ENCODE measurements around the gene RAB33A.

RAB33A gene

GRCh38 chrX:130163398-130163797 is 8.4 kb upstream of the RAB33A start:
- H3K9me3 ChIP-seq (ENCODE audit: severe bottlenecking), result no peaks in the 10 kb centered on the region
- H3K27ac ChIP-seq (ENCODE audit: poor library complexity, severe bottlenecking), result no peak overlapping the region
- ATAC-seq (ENCODE audit: low read depth) (no peak), DNase-seq (ENCODE audit: low spot score) (no peak)
- no peaks in the 10 kb centered on the region for H3K27me3 ChIP-seq (ENCODE audit: insufficient read depth, poor library complexity, severe bottlenecking)
- H3K36me3 ChIP-seq (ENCODE audit: low read depth), result no peaks in the 10 kb centered on the region
- TF ChIP-seq, protein P1, sequence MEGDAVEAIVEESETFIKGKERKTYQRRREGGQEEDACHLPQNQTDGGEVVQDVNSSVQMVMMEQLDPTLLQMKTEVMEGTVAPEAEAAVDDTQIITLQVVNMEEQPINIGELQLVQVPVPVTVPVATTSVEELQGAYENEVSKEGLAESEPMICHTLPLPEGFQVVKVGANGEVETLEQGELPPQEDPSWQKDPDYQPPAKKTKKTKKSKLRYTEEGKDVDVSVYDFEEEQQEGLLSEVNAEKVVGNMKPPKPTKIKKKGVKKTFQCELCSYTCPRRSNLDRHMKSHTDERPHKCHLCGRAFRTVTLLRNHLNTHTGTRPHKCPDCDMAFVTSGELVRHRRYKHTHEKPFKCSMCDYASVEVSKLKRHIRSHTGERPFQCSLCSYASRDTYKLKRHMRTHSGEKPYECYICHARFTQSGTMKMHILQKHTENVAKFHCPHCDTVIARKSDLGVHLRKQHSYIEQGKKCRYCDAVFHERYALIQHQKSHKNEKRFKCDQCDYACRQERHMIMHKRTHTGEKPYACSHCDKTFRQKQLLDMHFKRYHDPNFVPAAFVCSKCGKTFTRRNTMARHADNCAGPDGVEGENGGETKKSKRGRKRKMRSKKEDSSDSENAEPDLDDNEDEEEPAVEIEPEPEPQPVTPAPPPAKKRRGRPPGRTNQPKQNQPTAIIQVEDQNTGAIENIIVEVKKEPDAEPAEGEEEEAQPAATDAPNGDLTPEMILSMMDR (IDR thresholded peaks at IDR 0.05; ENCODE audit: poor library complexity, severe bottlenecking), result no peak
- no peaks in the 10 kb centered on the region for H3K4me1 ChIP-seq (ENCODE audit: insufficient read depth, poor library complexity, severe bottlenecking)
- no peak overlapping the region for H3K4me3 ChIP-seq (ENCODE audit: severe bottlenecking)

DNA sequence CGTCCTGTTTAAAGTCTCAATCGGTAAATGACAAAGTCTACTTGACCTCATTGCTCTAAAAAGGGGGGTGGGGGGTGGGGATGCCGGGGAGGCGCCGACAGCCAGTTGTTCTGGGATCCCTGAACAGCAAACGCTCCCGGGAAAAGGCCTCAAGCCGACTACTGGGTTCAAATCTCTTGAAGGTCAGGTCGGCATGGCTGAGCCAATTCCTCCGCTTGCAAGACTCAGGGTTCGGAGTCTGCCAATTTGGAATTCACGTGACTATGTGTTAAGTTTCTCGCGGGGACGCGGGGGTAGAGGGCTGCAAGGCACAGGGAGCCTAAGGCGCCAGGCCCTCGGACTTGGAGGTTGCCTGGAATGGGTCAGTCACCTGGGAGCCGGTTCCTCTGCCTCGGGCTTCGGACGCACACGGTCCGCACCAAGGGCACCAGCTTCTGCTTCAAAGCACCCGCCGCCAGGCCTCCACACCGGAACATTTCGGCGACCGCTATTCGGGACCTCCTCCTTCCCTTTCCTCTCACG is 6.5 kb upstream of the RAB33A start:
- peak overlapping the region; percentile 60 for H3K27ac ChIP-seq (ENCODE audit: poor library complexity, severe bottlenecking)
- H3K36me3 ChIP-seq (ENCODE audit: low read depth), result no peaks in the 10 kb centered on the region
- TF ChIP-seq, protein P1 (IDR thresholded peaks at IDR 0.05; ENCODE audit: poor library complexity, severe bottlenecking), result no peak
- ATAC-seq (ENCODE audit: low read depth), result no peak; the same call in 1 of the 3 replicates
- peak overlapping the region; percentile 68 for H3K4me3 ChIP-seq (ENCODE audit: severe bottlenecking)
- H3K9me3 ChIP-seq (ENCODE audit: severe bottlenecking), result no peaks in the 10 kb centered on the region
- no peaks in the 10 kb centered on the region for H3K4me1 ChIP-seq (ENCODE audit: insufficient read depth, poor library complexity, severe bottlenecking)
- no peaks in the 10 kb centered on the region for H3K27me3 ChIP-seq (ENCODE audit: insufficient read depth, poor library complexity, severe bottlenecking)
- DNase-seq (ENCODE audit: low spot score), result no peak

DNA sequence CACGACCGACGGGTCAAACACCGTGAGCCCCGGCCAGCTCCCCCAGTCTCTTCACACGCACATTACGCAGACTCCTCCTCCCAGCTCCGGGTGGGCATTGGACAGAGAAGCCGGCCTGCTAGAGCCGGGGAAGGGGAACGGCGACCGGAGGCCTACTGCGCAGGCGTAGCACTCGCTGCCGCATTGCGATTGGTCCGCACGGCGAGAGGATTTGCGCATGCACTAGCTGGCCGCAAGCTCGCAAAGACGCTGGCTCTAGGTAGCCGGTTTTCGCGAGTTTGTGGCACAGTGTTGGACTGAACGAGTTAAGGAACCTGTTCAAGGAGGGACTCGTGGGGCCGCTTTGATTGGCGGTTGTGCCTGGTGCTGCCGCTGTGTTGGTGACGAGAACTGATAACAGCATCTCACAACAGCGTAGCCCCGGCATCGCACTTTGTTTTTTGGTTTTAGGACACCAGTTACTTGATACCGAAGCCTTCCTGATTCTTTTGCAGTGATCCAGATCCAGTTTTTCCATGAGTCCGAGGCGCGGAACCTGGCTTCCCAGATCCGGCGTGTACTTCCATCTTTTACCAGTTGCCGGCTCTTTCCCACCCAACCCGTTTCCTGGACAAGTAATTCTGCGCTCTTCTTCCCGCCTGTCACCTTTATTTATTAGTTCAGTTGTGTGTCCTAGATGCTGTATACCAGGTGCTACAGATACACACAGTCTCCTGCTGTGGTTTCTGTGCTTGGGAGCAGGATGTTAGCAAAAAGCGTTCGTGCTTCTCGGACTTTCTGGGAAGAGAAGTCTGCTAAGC is 5.9 kb upstream of the RAB33A start, which contains the start of gene AIFM1:
AIFM1 (minus strand) TSS at position 139 of the 800 bp plus-strand sequence. CDS start 185 bp downstream, outside the sequence.
- H3K9me3 ChIP-seq (ENCODE audit: severe bottlenecking), result no peaks in the 10 kb centered on the region
- H3K4me3 ChIP-seq (ENCODE audit: severe bottlenecking), result peak within 1 kb of the TSS; percentile 68
- no peaks in the 10 kb centered on the region for H3K36me3 ChIP-seq (ENCODE audit: low read depth)
- ATAC-seq (ENCODE audit: low read depth) (peak; percentile 93), DNase-seq (ENCODE audit: low spot score) (peak; percentile 89)
- H3K27ac ChIP-seq (ENCODE audit: poor library complexity, severe bottlenecking), result peak within 1 kb of the TSS; percentile 60
- no peaks in the 10 kb centered on the region for H3K4me1 ChIP-seq (ENCODE audit: insufficient read depth, poor library complexity, severe bottlenecking)
- TF ChIP-seq, protein P1 (IDR thresholded peaks at IDR 0.05; ENCODE audit: poor library complexity, severe bottlenecking), result no peak
- no peaks in the 10 kb centered on the region for H3K27me3 ChIP-seq (ENCODE audit: insufficient read depth, poor library complexity, severe bottlenecking)

GRCh38 chrX:130166503-130166777 is 5.3 kb upstream of the RAB33A start:
- ATAC-seq (ENCODE audit: low read depth), result no peak; the same call in 2 of the 3 replicates

More at GRCh38 chrX:130166503-130166777, 5.3 kb upstream of the RAB33A start:
- H3K27ac ChIP-seq (ENCODE audit: poor library complexity, severe bottlenecking), result peak overlapping the region; percentile 60
- H3K9me3 ChIP-seq (ENCODE audit: severe bottlenecking), result no peaks in the 10 kb centered on the region
- TF ChIP-seq, protein P1 (IDR thresholded peaks at IDR 0.05; ENCODE audit: poor library complexity, severe bottlenecking), result no peak
- no peaks in the 10 kb centered on the region for H3K4me1 ChIP-seq (ENCODE audit: insufficient read depth, poor library complexity, severe bottlenecking)
- no peaks in the 10 kb centered on the region for H3K36me3 ChIP-seq (ENCODE audit: low read depth)
- peak overlapping the region; percentile 68 for H3K4me3 ChIP-seq (ENCODE audit: severe bottlenecking)
- no peaks in the 10 kb centered on the region for H3K27me3 ChIP-seq (ENCODE audit: insufficient read depth, poor library complexity, severe bottlenecking)
- DNase-seq (ENCODE audit: low spot score), result no peak
